H1 (cell line): ENCODE measurements around the gene SRSF8.

Experiments used
- CTCF ChIP-seq, 3 experiments: IDR thresholded peaks; 1 replicate in 2 of 3; 2 replicates in 1 of 3; pipeline versions ENCODE4 v1.5.1 to v1.6.1; 2011; ENCODE audit warnings: low read length in 3 of 3, mild to moderate bottlenecking in 3 of 3, inconsistent platforms in 2 of 3, low read depth in 1 of 3, moderate library complexity in 1 of 3; ENCODE audit not compliant: insufficient read depth in 1 of 3; ENCODE audit errors: control extremely low read depth in 1 of 3
- EZH2 ChIP-seq: fragments of 200-600 bp; sonication (generic); IDR thresholded peaks from 2 replicates; pipeline ENCODE4 v1.7.1; 2012; ENCODE audit warnings: low read depth, mild to moderate bottlenecking, moderate library complexity, low read length, inconsistent platforms; ENCODE audit not compliant: severe bottlenecking
- GABPA ChIP-seq: IDR thresholded peaks from 2 replicates; pipeline ENCODE4 v1.6.1; 2011; ENCODE audit warnings: mild to moderate bottlenecking, low read length, moderate library complexity, borderline replicate concordance; ENCODE audit not compliant: insufficient read depth
- POLR2A ChIP-seq, 2 experiments: IDR thresholded peaks; 1 replicate in 1 of 2; 2 replicates in 1 of 2; pipeline ENCODE4 v1.6.1; 2011; ENCODE audit warnings: low read depth in 2 of 2, low read length in 2 of 2, mild to moderate bottlenecking in 2 of 2; ENCODE audit errors: control extremely low read depth in 1 of 2
- POLR2AphosphoS5 ChIP-seq: IDR thresholded peaks from 2 replicates; pipeline ENCODE4 v1.6.1; 2011; ENCODE audit warnings: low read depth, low read length
- RFX5 ChIP-seq: IDR thresholded peaks from 2 replicates; pipeline ENCODE4 v1.6.1; 2011; ENCODE audit warnings: low read depth, low read length, improper control_type of control experiment, borderline replicate concordance
- TF ChIP-seq, protein P1 (sequence below): IDR thresholded peaks from 2 replicates; pipeline ENCODE4 v1.6.1; 2012; ENCODE audit warnings: low read length, inconsistent platforms

- TF ChIP-seq GABPA, result no peak
- no peak for TF ChIP-seq CTCF (IDR thresholded peaks at IDR 0.05; ENCODE audit: control extremely low read depth in 1 of 3, insufficient read depth in 1 of 3, low read depth in 1 of 3, low read length in 3 of 3)
- TF ChIP-seq RFX5, result no peak
- TF ChIP-seq EZH2, result no peak
- no peak for TF ChIP-seq POLR2AphosphoS5
- TF ChIP-seq, protein P1, sequence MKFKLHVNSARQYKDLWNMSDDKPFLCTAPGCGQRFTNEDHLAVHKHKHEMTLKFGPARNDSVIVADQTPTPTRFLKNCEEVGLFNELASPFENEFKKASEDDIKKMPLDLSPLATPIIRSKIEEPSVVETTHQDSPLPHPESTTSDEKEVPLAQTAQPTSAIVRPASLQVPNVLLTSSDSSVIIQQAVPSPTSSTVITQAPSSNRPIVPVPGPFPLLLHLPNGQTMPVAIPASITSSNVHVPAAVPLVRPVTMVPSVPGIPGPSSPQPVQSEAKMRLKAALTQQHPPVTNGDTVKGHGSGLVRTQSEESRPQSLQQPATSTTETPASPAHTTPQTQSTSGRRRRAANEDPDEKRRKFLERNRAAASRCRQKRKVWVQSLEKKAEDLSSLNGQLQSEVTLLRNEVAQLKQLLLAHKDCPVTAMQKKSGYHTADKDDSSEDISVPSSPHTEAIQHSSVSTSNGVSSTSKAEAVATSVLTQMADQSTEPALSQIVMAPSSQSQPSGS, result no peak
- TF ChIP-seq POLR2A (IDR thresholded peaks at IDR 0.05; ENCODE audit: control extremely low read depth in 1 of 2, low read depth in 2 of 2, low read length in 2 of 2), result no peak
Observed at GRCh38 chr11:95086151-95086550, 19.4 kb downstream of the SRSF8 start.
